IMR-90 (cell line): ENCODE data around the gene EML5. TPM values are rescaled to one million over a fixed set of nuclear protein-coding genes. Genes with fewer than 3 reads are reported as not detected.

Source experiments
- ATAC-seq: fragments of 200-7000 bp; cut with Tn5 transposase; 2 replicates; pipeline ENCODE4 v1.9.1; 2020; ENCODE audit warnings: low read depth, mild to moderate bottlenecking, moderate library complexity
- BruUV-seq: library from RNA; stranded (reverse); fragments of 400-500 nt; replicated peaks from 2 replicates; lab custom pipeline; 2021; lab: Mats Ljungman, UMichigan
- CTCF ChIA-PET: fragments of 300-600 bp; formaldehyde crosslinking; extraction: SDS; loops from one replicate; lab custom pipeline; 2021; ENCODE audit warnings: antibody characterized with exemption; lab: Yijun Ruan, JAX
- POLR2A ChIA-PET: fragments of 300-600 bp; sonication (Branson Sonifier 250); formaldehyde crosslinking; loops from one replicate; lab custom pipeline; 2022; ENCODE audit warnings: antibody characterized with exemption; ENCODE audit not compliant: unreplicated experiment; lab: Charles Lee
- DNase-seq: peaks from one replicate; pipeline ENCODE4 v3.0.0; 2013
- H2AFZ ChIP-seq: replicated peaks from 2 replicates; pipeline ENCODE3; 2013; ENCODE audit warnings: low read length, mild to moderate bottlenecking; ENCODE audit not compliant: poor library complexity
- H2AK5ac ChIP-seq: 2 replicates; pipeline ENCODE4 v1.6.1; 2013; ENCODE audit warnings: low read depth, low read length, inconsistent platforms
- H2AK9ac ChIP-seq: replicated peaks from 2 replicates; pipeline ENCODE3; 2013; ENCODE audit warnings: mild to moderate bottlenecking, low read depth, low read length, moderate library complexity; ENCODE audit not compliant: poor library complexity
- H2BK120ac ChIP-seq: 2 replicates; pipeline ENCODE4 v1.6.1; 2013; ENCODE audit warnings: low read depth, low read length, inconsistent platforms
- H2BK15ac ChIP-seq: 3 replicates; pipeline ENCODE4 v1.6.1; 2013; ENCODE audit warnings: low read depth, low read length, inconsistent platforms
- H2BK20ac ChIP-seq: 2 replicates; pipeline ENCODE4 v1.6.1; 2013; ENCODE audit warnings: low read depth, mild to moderate bottlenecking, inconsistent platforms, low read length, moderate library complexity
- H2BK5ac ChIP-seq: 2 replicates; pipeline ENCODE4 v1.6.1; 2013; ENCODE audit warnings: mild to moderate bottlenecking, low read depth, low read length, inconsistent platforms; ENCODE audit not compliant: poor library complexity, severe bottlenecking
- H3K14ac ChIP-seq: replicated peaks from 2 replicates; pipeline ENCODE4 v1.6.1; 2013; ENCODE audit warnings: low read depth, low read length, inconsistent platforms
- H3K18ac ChIP-seq: 2 replicates; pipeline ENCODE4 v1.6.1; 2013; ENCODE audit warnings: low read depth, low read length, control low read depth
- H3K23ac ChIP-seq: 2 replicates; pipeline ENCODE4 v1.6.1; 2013; ENCODE audit warnings: low read depth, low read length, inconsistent platforms
- H3K27ac ChIP-seq: 2 replicates; pipeline ENCODE4 v1.5.1; 2013; ENCODE audit warnings: mild to moderate bottlenecking, control low read depth, low read length; ENCODE audit not compliant: insufficient read depth
- H3K27me3 ChIP-seq: 2 replicates; pipeline ENCODE4 v1.6.1; 2013; ENCODE audit warnings: low read length; ENCODE audit not compliant: control insufficient read depth, insufficient read depth
- H3K36me3 ChIP-seq: 2 replicates; pipeline ENCODE4 v1.6.1; 2013; ENCODE audit warnings: low read length, mixed read lengths; ENCODE audit not compliant: control insufficient read depth, insufficient read depth
- H3K4ac ChIP-seq: 2 replicates; pipeline ENCODE4 v1.6.1; 2013; ENCODE audit warnings: low read depth, low read length, inconsistent platforms
- H3K4me1 ChIP-seq: 2 replicates; pipeline ENCODE4 v1.6.1; 2013; ENCODE audit warnings: low read length, mixed read lengths; ENCODE audit not compliant: control insufficient read depth, insufficient read depth
- H3K4me2 ChIP-seq: 2 replicates; pipeline ENCODE4 v1.6.1; 2013; ENCODE audit warnings: low read depth, mild to moderate bottlenecking, control low read depth, low read length, moderate library complexity
- H3K4me3 ChIP-seq: 2 replicates; pipeline ENCODE4 v1.5.1; 2013; ENCODE audit warnings: low read depth, mild to moderate bottlenecking, control low read depth, low read length, moderate library complexity; ENCODE audit not compliant: insufficient read depth
- H3K56ac ChIP-seq: 2 replicates; pipeline ENCODE4 v1.6.1; 2013; ENCODE audit warnings: low read length, inconsistent platforms; ENCODE audit not compliant: insufficient read depth; ENCODE audit errors: extremely low read depth
- H3K79me1 ChIP-seq, 2 experiments: 2 replicates each; pipeline ENCODE4 v1.6.1; 2013; ENCODE audit warnings: low read length in 2 of 2, inconsistent platforms in 1 of 2, low read depth in 1 of 2
- H3K9ac ChIP-seq: 2 replicates; pipeline ENCODE4 v1.6.1; 2013; ENCODE audit warnings: low read depth, low read length, control low read depth
- H3K9me1 ChIP-seq: 2 replicates; pipeline ENCODE4 v1.6.1; 2013; ENCODE audit warnings: low read length, inconsistent platforms; ENCODE audit not compliant: insufficient read depth
- H3K9me3 ChIP-seq: 2 replicates; pipeline ENCODE4 v1.6.1; 2013; ENCODE audit warnings: low read length; ENCODE audit not compliant: control insufficient read depth, insufficient read depth
- H4K20me1 ChIP-seq: 2 replicates; pipeline ENCODE4 v1.6.1; 2013; ENCODE audit warnings: low read length, inconsistent platforms; ENCODE audit not compliant: insufficient read depth
- H4K5ac ChIP-seq: 2 replicates; pipeline ENCODE4 v1.6.1; 2013; ENCODE audit warnings: mild to moderate bottlenecking, low read depth, low read length, control low read depth
- H4K8ac ChIP-seq, 2 experiments: 2 replicates each; pipeline ENCODE4 v1.6.1; 2013; ENCODE audit warnings: low read depth in 2 of 2, low read length in 2 of 2, control low read depth in 1 of 2, inconsistent platforms in 1 of 2
- H4K91ac ChIP-seq: 2 replicates; pipeline ENCODE4 v1.6.1; 2013; ENCODE audit warnings: low read depth, low read length, inconsistent platforms; ENCODE audit not compliant: insufficient read depth
- BHLHE40 ChIP-seq: fragments of 150-350 bp; IDR thresholded peaks from 2 replicates; pipeline ENCODE4 v1.6.1; 2016; ENCODE audit warnings: mild to moderate bottlenecking, low read depth, low read length
- CEBPB ChIP-seq: IDR thresholded peaks from 2 replicates; pipeline ENCODE4 v1.6.1; 2012; ENCODE audit warnings: low read depth, low read length, improper control_type of control experiment
- CHD1 ChIP-seq: IDR thresholded peaks from 2 replicates; pipeline ENCODE4 v1.6.1; 2012; ENCODE audit warnings: low read depth, low read length, improper control_type of control experiment
- FOS ChIP-seq: fragments of 150-350 bp; IDR thresholded peaks from 2 replicates; pipeline ENCODE4 v1.6.1; 2016; ENCODE audit warnings: low read depth, low read length
- MAFK ChIP-seq: IDR thresholded peaks from 2 replicates; pipeline ENCODE4 v1.6.1; 2012; ENCODE audit warnings: low read depth, low read length, improper control_type of control experiment
- MAZ ChIP-seq: IDR thresholded peaks from 2 replicates; pipeline ENCODE4 v1.6.1; 2012; ENCODE audit warnings: low read depth, mild to moderate bottlenecking, low read length, improper control_type of control experiment, moderate library complexity, borderline replicate concordance
- MXI1 ChIP-seq: IDR thresholded peaks from 2 replicates; pipeline ENCODE4 v1.6.1; 2012; ENCODE audit warnings: low read depth, mild to moderate bottlenecking, low read length, moderate library complexity, borderline replicate concordance
- NFE2L2 ChIP-seq: fragments of 150-350 bp; IDR thresholded peaks from 2 replicates; pipeline ENCODE4 v1.6.1; 2016; ENCODE audit warnings: low read depth, mild to moderate bottlenecking, low read length
- POLR2A ChIP-seq: IDR thresholded peaks from 2 replicates; pipeline ENCODE4 v1.6.1; 2012; ENCODE audit warnings: mild to moderate bottlenecking, low read depth, low read length
- RAD21 ChIP-seq: IDR thresholded peaks from 2 replicates; pipeline ENCODE4 v1.6.1; 2012; ENCODE audit warnings: low read length, improper control_type of control experiment
- RCOR1 ChIP-seq: IDR thresholded peaks from 2 replicates; pipeline ENCODE4 v1.6.1; 2012; ENCODE audit warnings: mild to moderate bottlenecking, low read length, improper control_type of control experiment; ENCODE audit not compliant: insufficient replicate concordance
- RFX5 ChIP-seq: IDR thresholded peaks from 2 replicates; pipeline ENCODE4 v1.8.0; 2012; ENCODE audit warnings: low read depth, mild to moderate bottlenecking, low read length, moderate library complexity
- SMC3 ChIP-seq: fragments of 150-350 bp; IDR thresholded peaks from 2 replicates; pipeline ENCODE4 v1.6.1; 2016; ENCODE audit warnings: low read depth, mild to moderate bottlenecking, antibody characterized with exemption, low read length, moderate library complexity
- WGBS, 2 experiments: methylation state at CpG; one replicate each; pipeline versions ENCODE4 v1.1.5 to v1.1.7; 2013; ENCODE audit warnings: missing lambda C conversion rate in 2 of 2; ENCODE audit not compliant: insufficient read length in 1 of 2; ENCODE audit errors: extremely low coverage in 2 of 2; 5-methylcytosine and 5-hydroxymethylcytosine counted together
- dilution Hi-C: fragments of 300-500 bp; cut with HindIII; formaldehyde crosslinking; loops from one replicate; pipeline ENCODE4 v1.14.3; 2018; ENCODE audit warnings: low sequenced_read_pairs; ENCODE audit not compliant: unreplicated experiment
- in situ Hi-C: fragments of 300-500 bp; cut with MboI; formaldehyde crosslinking; loops from 3 replicates; pipeline ENCODE4 v1.14.3; 2019; ENCODE audit warnings: low sequenced_read_pairs, inconsistent platforms, mixed read lengths
- intact Hi-C: fragments of 100-400 bp; cut with micrococcal nuclease; formaldehyde crosslinking; loops from 2 replicates; pipeline ENCODE4 v1.10.0; 2022
- polyA plus RNA-seq, 3 experiments: library from polyadenylated mRNA; depleted of rRNA; stranded (reverse); fragments of >200 nt; gene quantifications; 2 replicates each; pipeline ENCODE4 v1.2.3, GENCODE V29; 2012; ENCODE audit warnings: low replicate concordance in 1 of 3
- total RNA-seq: library from RNA; depleted of rRNA; stranded (reverse); fragments of >200 nt; gene quantifications from 2 replicates; pipeline ENCODE4 v1.2.3, GENCODE V29; 2012
- TF ChIP-seq, protein P1 (sequence below): conservative IDR thresholded peaks from 2 replicates; pipeline ENCODE4 v1.5.1; 2012; ENCODE audit warnings: mild to moderate bottlenecking, low read depth, low read length, improper control_type of control experiment
- TF ChIP-seq, protein P2 (sequence below): fragments of 150-350 bp; IDR thresholded peaks from 2 replicates; pipeline ENCODE4 v1.6.1; 2017; ENCODE audit warnings: mild to moderate bottlenecking, antibody characterized with exemption, low read length, low read depth
- TF ChIP-seq, protein P3 (sequence below): fragments of 150-350 bp; IDR thresholded peaks from 2 replicates; pipeline ENCODE4 v1.6.1; 2016; ENCODE audit warnings: low read depth, mild to moderate bottlenecking, low read length, moderate library complexity, borderline replicate concordance

The EML5 gene
- total and polyA plus RNA-seq, 2 of the 4 experiments (the other 2 are of a cell fraction), result 8.1 to 22.2 TPM

DNA sequence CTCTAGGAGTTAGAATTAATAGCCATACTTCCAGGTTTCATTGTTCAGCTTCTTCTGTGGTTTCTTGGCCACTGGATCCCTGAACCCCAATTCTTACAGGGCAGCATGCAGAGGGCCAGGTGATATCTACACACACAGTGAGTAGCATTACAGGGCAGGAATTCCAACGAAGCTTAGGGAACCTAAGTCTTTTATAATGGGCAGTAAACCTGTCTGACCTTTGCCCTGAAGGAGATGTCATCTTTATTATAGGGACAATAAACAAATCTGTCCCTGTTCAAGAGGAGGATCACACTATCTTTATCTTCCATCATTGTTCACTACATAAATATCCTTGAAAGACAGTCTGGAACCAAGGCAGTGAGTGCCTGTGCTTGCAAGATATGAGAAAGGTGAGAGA is 11.7 kb upstream of the EML5 start:
- H4K20me1 ChIP-seq, result no peaks in the 10 kb centered on the region
- H3K4me2 ChIP-seq, result no peak overlapping the region
- no peaks in the 10 kb centered on the region for H3K27me3 ChIP-seq
- no peak overlapping the region for H3K4me3 ChIP-seq
- H2AK5ac ChIP-seq, result no peak overlapping the region
- no peaks in the 10 kb centered on the region for H3K9me1 ChIP-seq
- no peak overlapping the region for H2BK5ac ChIP-seq
- H3K27ac ChIP-seq, result no peak overlapping the region
- H3K9ac ChIP-seq, result no peak overlapping the region
- no peak overlapping the region for H2BK15ac ChIP-seq
- H3K23ac ChIP-seq, result no peak overlapping the region
- H3K4ac ChIP-seq, result no peak overlapping the region
- H3K56ac ChIP-seq, result no peak overlapping the region
- intact Hi-C loops, result no loop called here
- no peak overlapping the region for H2AK9ac ChIP-seq
- no peak overlapping the region for H4K8ac ChIP-seq
- no peaks in the 10 kb centered on the region for H3K4me1 ChIP-seq
- no peak overlapping the region for H3K14ac ChIP-seq
- H2BK120ac ChIP-seq, result no peak overlapping the region
- H3K18ac ChIP-seq, result no peak overlapping the region
- DNase-seq (no peak), ATAC-seq (no peak)
- no peaks in the 10 kb centered on the region for H3K79me1 ChIP-seq
- no peak overlapping the region for H4K91ac ChIP-seq
- WGBS, 2 experiments, result no CpG with 5 or more reads among the region's 1 CpG
- ChIA-PET POLR2A (no interaction called here), CTCF (no interaction called here)
- in situ Hi-C loops, result no loop called here
- no peak overlapping the region for H2AFZ ChIP-seq
- no peaks in the 10 kb centered on the region for H3K36me3 ChIP-seq
- BruUV-seq, result no TSS peak
- no peak overlapping the region for H4K5ac ChIP-seq
- dilution Hi-C loops, result no loop called here
- H3K9me3 ChIP-seq, result peaks cover 2% of the 10 kb centered on the region; the same call in 1 of the 2 replicates
- TF ChIP-seq MAZ, result no peak
- no peak for TF ChIP-seq RCOR1
- no peak for TF ChIP-seq CHD1
- TF ChIP-seq, protein P1, sequence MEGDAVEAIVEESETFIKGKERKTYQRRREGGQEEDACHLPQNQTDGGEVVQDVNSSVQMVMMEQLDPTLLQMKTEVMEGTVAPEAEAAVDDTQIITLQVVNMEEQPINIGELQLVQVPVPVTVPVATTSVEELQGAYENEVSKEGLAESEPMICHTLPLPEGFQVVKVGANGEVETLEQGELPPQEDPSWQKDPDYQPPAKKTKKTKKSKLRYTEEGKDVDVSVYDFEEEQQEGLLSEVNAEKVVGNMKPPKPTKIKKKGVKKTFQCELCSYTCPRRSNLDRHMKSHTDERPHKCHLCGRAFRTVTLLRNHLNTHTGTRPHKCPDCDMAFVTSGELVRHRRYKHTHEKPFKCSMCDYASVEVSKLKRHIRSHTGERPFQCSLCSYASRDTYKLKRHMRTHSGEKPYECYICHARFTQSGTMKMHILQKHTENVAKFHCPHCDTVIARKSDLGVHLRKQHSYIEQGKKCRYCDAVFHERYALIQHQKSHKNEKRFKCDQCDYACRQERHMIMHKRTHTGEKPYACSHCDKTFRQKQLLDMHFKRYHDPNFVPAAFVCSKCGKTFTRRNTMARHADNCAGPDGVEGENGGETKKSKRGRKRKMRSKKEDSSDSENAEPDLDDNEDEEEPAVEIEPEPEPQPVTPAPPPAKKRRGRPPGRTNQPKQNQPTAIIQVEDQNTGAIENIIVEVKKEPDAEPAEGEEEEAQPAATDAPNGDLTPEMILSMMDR, result no peak
- TF ChIP-seq CEBPB, result no peak
- TF ChIP-seq FOS, result no peak
- no peak for TF ChIP-seq MXI1
- TF ChIP-seq NFE2L2, result no peak
- TF ChIP-seq RFX5, result no peak
- TF ChIP-seq, protein P2, sequence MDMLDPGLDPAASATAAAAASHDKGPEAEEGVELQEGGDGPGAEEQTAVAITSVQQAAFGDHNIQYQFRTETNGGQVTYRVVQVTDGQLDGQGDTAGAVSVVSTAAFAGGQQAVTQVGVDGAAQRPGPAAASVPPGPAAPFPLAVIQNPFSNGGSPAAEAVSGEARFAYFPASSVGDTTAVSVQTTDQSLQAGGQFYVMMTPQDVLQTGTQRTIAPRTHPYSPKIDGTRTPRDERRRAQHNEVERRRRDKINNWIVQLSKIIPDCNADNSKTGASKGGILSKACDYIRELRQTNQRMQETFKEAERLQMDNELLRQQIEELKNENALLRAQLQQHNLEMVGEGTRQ, result no peak
- no peak for TF ChIP-seq RAD21
- TF ChIP-seq, protein P3, sequence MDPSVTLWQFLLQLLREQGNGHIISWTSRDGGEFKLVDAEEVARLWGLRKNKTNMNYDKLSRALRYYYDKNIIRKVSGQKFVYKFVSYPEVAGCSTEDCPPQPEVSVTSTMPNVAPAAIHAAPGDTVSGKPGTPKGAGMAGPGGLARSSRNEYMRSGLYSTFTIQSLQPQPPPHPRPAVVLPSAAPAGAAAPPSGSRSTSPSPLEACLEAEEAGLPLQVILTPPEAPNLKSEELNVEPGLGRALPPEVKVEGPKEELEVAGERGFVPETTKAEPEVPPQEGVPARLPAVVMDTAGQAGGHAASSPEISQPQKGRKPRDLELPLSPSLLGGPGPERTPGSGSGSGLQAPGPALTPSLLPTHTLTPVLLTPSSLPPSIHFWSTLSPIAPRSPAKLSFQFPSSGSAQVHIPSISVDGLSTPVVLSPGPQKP, result no peak
- TF ChIP-seq MAFK, result no peak
- no peak for TF ChIP-seq SMC3
- TF ChIP-seq BHLHE40, result no peak
- TF ChIP-seq POLR2A, result no peak
- H2BK20ac ChIP-seq, result no peak overlapping the region
